HL-60 (cell line): ENCODE data around the gene STRA6.

Source experiments
- CTCF ChIP-seq: IDR thresholded peaks from one replicate; pipeline ENCODE4 v1.5.1; 2011; ENCODE audit warnings: low read length, control low read depth, inconsistent platforms; ENCODE audit not compliant: insufficient read depth
- GABPA ChIP-seq: IDR thresholded peaks from 2 replicates; pipeline ENCODE4 v1.6.1; 2012; ENCODE audit warnings: low read depth
- POLR2AphosphoS5 ChIP-seq: IDR thresholded peaks from 2 replicates; pipeline ENCODE4 v1.6.1; 2012; ENCODE audit warnings: low read depth
- REST ChIP-seq: IDR thresholded peaks from 2 replicates; pipeline ENCODE4 v1.6.1; 2012; ENCODE audit warnings: low read depth; ENCODE audit not compliant: insufficient replicate concordance

GRCh38 chr15:74208901-74209559 is 6.4 kb upstream of the STRA6 start:
- TF ChIP-seq POLR2AphosphoS5, result no peak
- no peak for TF ChIP-seq CTCF
- TF ChIP-seq GABPA, result no peak
- no peak for TF ChIP-seq REST
